ENCODE data around the gene MRM2. TPM values are rescaled to one million over a fixed set of nuclear protein-coding genes. Genes with fewer than 3 reads are reported as not detected.

The MRM2 gene
- total and polyA plus RNA-seq, 10 of the 15 experiments (the other 5 are each of a cell fraction or from before 2014, with no cell fraction given): 43.2 to 128 (median 71.4) TPM

DNA sequence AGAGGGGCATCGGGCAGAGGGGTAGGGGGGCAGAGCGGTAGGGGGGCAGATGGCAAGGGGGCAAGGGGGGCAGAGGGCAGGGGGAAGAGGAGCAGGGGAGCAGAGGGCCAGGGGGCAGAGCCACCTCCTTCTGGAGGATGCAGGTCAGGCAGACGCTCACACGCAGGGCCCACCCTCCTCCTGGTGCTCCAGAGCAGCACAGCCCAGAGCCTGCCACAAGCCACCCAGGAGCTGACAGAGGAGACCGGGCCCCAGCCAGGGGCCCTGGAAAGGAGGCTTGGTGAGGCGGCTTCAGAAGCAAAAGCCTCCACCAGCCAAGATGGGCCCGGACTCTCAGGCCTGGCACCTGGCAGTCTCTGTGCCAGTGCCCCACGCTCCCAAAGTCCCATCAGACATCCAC is 22.4 kb downstream of the MRM2 start:
- Histone ChIP-seq H2AFZ (ENCODE audit: control insufficient read depth, low read depth, low read length) (no peak overlapping the region), H3K9me3 (replicated peaks; ENCODE audit: control insufficient read depth, insufficient read depth, low read length) (no peaks in the 10 kb centered on the region), H3K79me2 (ENCODE audit: control insufficient read depth, insufficient read depth, low read length) (no peaks in the 10 kb centered on the region), H3K27me3 (replicated peaks in 1 of 2; ENCODE audit: control insufficient read depth in 2 of 2, insufficient read depth in 2 of 2, low read length in 1 of 2) (no peaks in the 10 kb centered on the region), H3K4me2 (ENCODE audit: control insufficient read depth, insufficient read depth) (no peak overlapping the region), H3K4me3 (no peak overlapping the region), H3K27ac (ENCODE audit: control insufficient read depth, insufficient read depth) (no peak overlapping the region), H4K20me1 (ENCODE audit: control insufficient read depth, insufficient read depth) (peaks cover under 1% of the 10 kb centered on the region; the same call in 1 of the 2 replicates), H3K4me1 (ENCODE audit: control insufficient read depth, insufficient read depth, low read length) (no peaks in the 10 kb centered on the region), H3K9ac (ENCODE audit: control insufficient read depth, insufficient read depth, low read length) (no peak overlapping the region), H3K36me3 (ENCODE audit: control insufficient read depth in 2 of 2, insufficient read depth in 2 of 2, low read length in 1 of 2) (peaks cover 20 to 53% of the 10 kb centered on the region in 2 experiments)
- FAIRE-seq (no peak), DNase-seq (ENCODE audit: low read depth, low spot score) (no peak), ATAC-seq (no peak)
- POLR2A ChIA-PET: no interaction called here
- WGBS (ENCODE audit: insufficient coverage, insufficient replicate concordance, low lambda C conversion rate, missing lambda C conversion rate): 100% methylated on average over 4 of the region's 8 CpGs
- no peak for TF ChIP-seq NBN (IDR thresholded peaks at IDR 0.05)
- TF ChIP-seq PRDM15 (CRISPR knock-in tag; IDR thresholded peaks at IDR 0.05): no peak
- TF ChIP-seq NFYA (IDR thresholded peaks at IDR 0.05; ENCODE audit: borderline replicate concordance, low read depth, low read length): no peak
- TF ChIP-seq POU2F2 (IDR thresholded peaks at IDR 0.05; ENCODE audit: borderline replicate concordance, low read depth, low read length): no peak
- TF ChIP-seq SMARCA5 (IDR thresholded peaks at IDR 0.05): no peak
- no peak for TF ChIP-seq CBX3 (IDR thresholded peaks at IDR 0.05; ENCODE audit: borderline replicate concordance, low read depth)
- TF ChIP-seq EP300 (IDR thresholded peaks at IDR 0.05; ENCODE audit: borderline replicate concordance in 1 of 2, control insufficient read depth in 1 of 2, low read depth in 2 of 2, low read length in 2 of 2): no peak
- TF ChIP-seq E2F8 (IDR thresholded peaks at IDR 0.05; ENCODE audit: low read depth, partially characterized antibody): no peak
- RAD21 ChIA-PET (ENCODE audit: unreplicated experiment): no interaction called here
- in situ Hi-C loops (cut with MboI) (loop anchor here (10.0 kb wide), 1 partner anchor 555 kb away; no protein-coding TSS in a partner anchor), intact Hi-C loops (cut with micrococcal nuclease; ENCODE audit: unreplicated experiment) (no loop called here)
- no TSS peak for BruUV-seq (replicated peaks)
- SMC1A ChIA-PET (ENCODE audit: uncharacterized antibody, unreplicated experiment): no interaction called here
- CTCF ChIA-PET: no interaction called here
